OCI-M1 (cell line): Measurements from ENCODE around the gene BBS1.

Experiments used
- DNase-seq: peaks from one replicate; lab custom pipeline; 2025; lab: John Stamatoyannopoulos, UW

The BBS1 gene

GRCh38 chr11:66477263-66478201 lies 32.9 kb upstream of the BBS1 start:
- no peak for DNase-seq

GRCh38 chr11:66478729-66479393 lies 31.6 kb upstream of the BBS1 start:
- DNase-seq = peak; percentile 64

- peak; percentile 48 for DNase-seq
Measured at GRCh38 chr11:66479394-66480116, 30.9 kb upstream of the BBS1 start.

GRCh38 chr11:66480117-66480938 lies 30.1 kb upstream of the BBS1 start, which contains the start of gene DPP3:
Gene DPP3 (plus strand): TSS chr11:66480434. CDS start chr11:66482201, 1,767 bp downstream.
- peak; percentile 98 for DNase-seq

- no peak for DNase-seq
Measured at GRCh38 chr11:66484806-66485380, 25.5 kb upstream of the BBS1 start.

- DNase-seq = no peak
Measured at GRCh38 chr11:66488957-66489356, 21.5 kb upstream of the BBS1 start.

GRCh38 chr11:66489636-66490035 lies 20.8 kb upstream of the BBS1 start:
- DNase-seq = no peak

- DNase-seq = no peak
Measured at GRCh38 chr11:66491315-66491935, 19.0 kb upstream of the BBS1 start.

- no peak for DNase-seq
Measured at GRCh38 chr11:66492161-66492865, 18.1 kb upstream of the BBS1 start.

- DNase-seq = no peak
Measured at GRCh38 chr11:66493130-66493529, 17.3 kb upstream of the BBS1 start.

GRCh38 chr11:66494458-66494857 lies 16.0 kb upstream of the BBS1 start:
- DNase-seq = no peak

GRCh38 chr11:66494935-66495334 lies 15.5 kb upstream of the BBS1 start:
- no peak for DNase-seq

- DNase-seq = no peak
Measured at GRCh38 chr11:66495401-66495854, 15.0 kb upstream of the BBS1 start.

- DNase-seq = no peak
Measured at GRCh38 chr11:66497206-66497605, 13.2 kb upstream of the BBS1 start.

- no peak for DNase-seq
Measured at GRCh38 chr11:66498506-66498905, 11.9 kb upstream of the BBS1 start.

GRCh38 chr11:66505276-66505816 lies 5.1 kb upstream of the BBS1 start:
- DNase-seq = no peak

- peak; percentile 47 for DNase-seq
Measured at GRCh38 chr11:66509131-66509561, 1.3 kb upstream of the BBS1 start.

- no peak for DNase-seq
Measured at GRCh38 chr11:66510990-66511339, 530 bp downstream of the BBS1 start.

GRCh38 chr11:66523611-66524010 lies 13.2 kb downstream of the BBS1 start:
- no peak for DNase-seq
